ENCODE data around the gene SPTLC2. TPM values are rescaled to one million over a fixed set of nuclear protein-coding genes. Genes with fewer than 3 reads are reported as not detected.

Gene SPTLC2
- total RNA-seq, 3 donors from 2014 or later (not counting 1 experiment from before 2014, with no cell fraction given) = 35.2 to 58.6 (median 50.4) TPM

DNA sequence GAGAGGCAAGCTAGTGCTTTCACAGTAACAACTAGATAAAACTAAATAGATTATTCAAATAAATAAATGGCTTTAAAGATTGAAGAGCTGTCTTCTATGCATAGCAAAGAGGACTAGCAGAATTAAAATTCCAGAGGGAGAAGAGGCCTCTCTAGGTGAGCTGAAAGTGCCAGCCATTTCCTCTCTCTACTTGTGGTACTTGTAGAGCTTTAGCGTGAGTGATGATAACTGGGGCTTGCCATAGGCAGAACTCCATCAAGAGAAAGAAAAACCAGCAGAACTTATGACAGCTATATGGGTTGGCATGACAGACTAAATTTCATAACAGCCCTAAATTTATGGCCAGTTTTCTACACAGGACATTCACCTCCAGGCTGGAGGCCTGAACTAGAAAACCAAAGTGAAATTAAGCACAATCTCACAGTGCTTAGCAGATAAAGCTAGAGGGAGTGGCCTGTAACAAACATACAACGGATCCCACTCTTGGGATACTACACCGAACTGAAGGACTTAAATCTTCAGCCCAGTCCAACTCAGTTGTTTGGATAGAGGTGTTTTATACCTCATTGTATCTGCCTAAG, 11.0 kb downstream of the SPTLC2 start:
- no peak for DNase-seq
- Mint-ChIP-seq H3K4me1 (peaks cover 58 to 72% of the 10 kb centered on the region in 2 donors), H3K27ac (peak overlapping the region; percentile 77 to 80)

DNA sequence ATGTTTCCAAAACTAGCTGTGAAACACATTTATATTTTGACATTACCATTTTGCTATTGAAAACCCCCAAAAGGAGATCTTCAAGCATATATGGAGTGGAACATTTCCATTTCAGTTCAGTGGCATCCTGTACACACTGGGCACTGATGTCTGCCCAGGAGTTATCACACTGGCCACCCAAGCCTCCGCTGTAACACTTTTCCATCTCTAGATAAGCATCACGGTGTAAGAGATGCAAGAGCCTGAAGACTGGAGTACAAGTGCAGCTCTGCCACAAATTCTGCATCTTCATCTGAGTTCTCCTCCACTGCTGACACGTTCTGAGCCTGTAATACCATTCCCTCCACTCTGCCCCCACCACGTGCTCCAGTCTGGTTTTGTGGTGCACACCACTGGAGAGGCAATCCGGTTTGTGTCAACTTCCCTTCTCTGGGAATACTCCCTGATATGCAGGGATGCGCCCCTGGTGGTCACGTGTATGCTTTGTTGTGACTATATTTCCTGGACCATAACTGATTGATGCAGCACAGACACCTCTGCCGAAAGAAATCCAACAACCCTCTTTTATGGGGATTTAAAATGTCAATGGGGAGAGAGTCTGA, 12.7 kb downstream of the SPTLC2 start:
- no peak for DNase-seq
- Mint-ChIP-seq H3K27ac (peak overlapping the region; percentile 8 to 76), H3K36me3 (no peaks in the 10 kb centered on the region), H3K4me1 (peaks cover 75 to 82% of the 10 kb centered on the region in 2 donors), H3K4me3 (no peak overlapping the region), H3K27me3 (ENCODE audit: low read depth in 2 of 2) (no peaks in the 10 kb centered on the region), H3K9me3 (no peaks in the 10 kb centered on the region)
- H3K4me1 ChIP-seq (ENCODE audit: control insufficient read depth, insufficient read depth, low read length) = peaks cover 36% of the 10 kb centered on the region
- intact Hi-C loops (cut with micrococcal nuclease) = no loop called here
- TF ChIP-seq, protein P1, sequence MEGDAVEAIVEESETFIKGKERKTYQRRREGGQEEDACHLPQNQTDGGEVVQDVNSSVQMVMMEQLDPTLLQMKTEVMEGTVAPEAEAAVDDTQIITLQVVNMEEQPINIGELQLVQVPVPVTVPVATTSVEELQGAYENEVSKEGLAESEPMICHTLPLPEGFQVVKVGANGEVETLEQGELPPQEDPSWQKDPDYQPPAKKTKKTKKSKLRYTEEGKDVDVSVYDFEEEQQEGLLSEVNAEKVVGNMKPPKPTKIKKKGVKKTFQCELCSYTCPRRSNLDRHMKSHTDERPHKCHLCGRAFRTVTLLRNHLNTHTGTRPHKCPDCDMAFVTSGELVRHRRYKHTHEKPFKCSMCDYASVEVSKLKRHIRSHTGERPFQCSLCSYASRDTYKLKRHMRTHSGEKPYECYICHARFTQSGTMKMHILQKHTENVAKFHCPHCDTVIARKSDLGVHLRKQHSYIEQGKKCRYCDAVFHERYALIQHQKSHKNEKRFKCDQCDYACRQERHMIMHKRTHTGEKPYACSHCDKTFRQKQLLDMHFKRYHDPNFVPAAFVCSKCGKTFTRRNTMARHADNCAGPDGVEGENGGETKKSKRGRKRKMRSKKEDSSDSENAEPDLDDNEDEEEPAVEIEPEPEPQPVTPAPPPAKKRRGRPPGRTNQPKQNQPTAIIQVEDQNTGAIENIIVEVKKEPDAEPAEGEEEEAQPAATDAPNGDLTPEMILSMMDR (IDR thresholded peaks at IDR 0.05) = no peak
- H3K27ac ChIP-seq (ENCODE audit: low read length) = no peak overlapping the region
- H3K4me3 ChIP-seq (ENCODE audit: low read length) = no peak overlapping the region
- WGBS (ENCODE audit: insufficient coverage) = 27% methylated on average over 6 of the region's 8 CpGs
- H3K9me3 ChIP-seq (ENCODE audit: control insufficient read depth, insufficient read depth, low read length) = no peaks in the 10 kb centered on the region
- no peaks in the 10 kb centered on the region for H3K36me3 ChIP-seq (ENCODE audit: control insufficient read depth, insufficient read depth, low read length)
- ATAC-seq = peak in 1 of 3 donors; percentile 5
- no peaks in the 10 kb centered on the region for H3K27me3 ChIP-seq (ENCODE audit: control insufficient read depth, insufficient read depth, low read length)

More for the DNA sequence above, 11.0 kb downstream of the SPTLC2 start:
- Histone ChIP-seq H3K27ac (ENCODE audit: low read length) (peak overlapping the region; percentile 16), H3K27me3 (ENCODE audit: control insufficient read depth, insufficient read depth, low read length) (no peaks in the 10 kb centered on the region), H3K36me3 (ENCODE audit: control insufficient read depth, insufficient read depth, low read length) (no peaks in the 10 kb centered on the region), H3K4me1 (ENCODE audit: control insufficient read depth, insufficient read depth, low read length) (peaks cover 43% of the 10 kb centered on the region), H3K4me3 (ENCODE audit: low read length) (no peak overlapping the region), H3K9me3 (ENCODE audit: control insufficient read depth, insufficient read depth, low read length) (no peaks in the 10 kb centered on the region)
- H3K36me3 Mint-ChIP-seq = no peaks in the 10 kb centered on the region
- H3K9me3 Mint-ChIP-seq = no peaks in the 10 kb centered on the region
- no peak overlapping the region for H3K4me3 Mint-ChIP-seq
- WGBS (ENCODE audit: insufficient coverage) = 53% methylated on average over 3 of the region's 3 CpGs
- TF ChIP-seq, protein P1 (IDR thresholded peaks at IDR 0.05) = no peak
- intact Hi-C loops (cut with micrococcal nuclease) = no loop called here
- H3K27me3 Mint-ChIP-seq (ENCODE audit: low read depth in 2 of 2) = no peaks in the 10 kb centered on the region
- peak; percentile 24 to 29 (median 26) for ATAC-seq

DNA sequence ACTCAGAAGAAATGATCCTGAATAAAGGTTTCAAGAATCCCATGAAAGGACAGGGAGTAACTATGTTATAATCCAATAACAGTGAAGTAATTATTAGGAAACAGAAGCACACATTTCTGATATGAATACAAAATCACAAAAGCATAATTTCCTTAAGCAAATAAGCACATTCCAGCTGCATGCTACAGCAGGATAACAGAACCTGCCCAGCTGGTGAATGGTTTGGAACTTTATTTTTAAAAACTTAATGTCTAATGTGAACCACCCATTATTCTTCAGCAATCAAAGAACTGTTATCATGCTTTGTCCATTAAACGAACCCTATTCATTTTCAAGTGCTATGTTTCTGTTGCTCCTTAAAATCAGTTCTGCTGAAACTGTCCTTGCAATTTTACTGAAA, 13.4 kb downstream of the SPTLC2 start:
- H3K4me3 ChIP-seq (ENCODE audit: low read length) = no peak overlapping the region
- no peak overlapping the region for H3K27ac ChIP-seq (ENCODE audit: low read length)
- intact Hi-C loops (cut with micrococcal nuclease) = no loop called here
- no peaks in the 10 kb centered on the region for H3K9me3 Mint-ChIP-seq
- DNase-seq (no peak), ATAC-seq (no peak)
- TF ChIP-seq, protein P1 (IDR thresholded peaks at IDR 0.05) = no peak
- no peaks in the 10 kb centered on the region for H3K36me3 Mint-ChIP-seq
- H3K27me3 Mint-ChIP-seq (ENCODE audit: low read depth in 2 of 2) = no peaks in the 10 kb centered on the region
- peaks cover 37% of the 10 kb centered on the region for H3K4me1 ChIP-seq (ENCODE audit: control insufficient read depth, insufficient read depth, low read length)
- peak overlapping the region; percentile 8 to 76 for H3K27ac Mint-ChIP-seq
- 71% methylated on average over 1 of the region's 1 CpG for WGBS (ENCODE audit: insufficient coverage)
- no peaks in the 10 kb centered on the region for H3K27me3 ChIP-seq (ENCODE audit: control insufficient read depth, insufficient read depth, low read length)
- peaks cover 72 to 79% of the 10 kb centered on the region in 2 donors for H3K4me1 Mint-ChIP-seq
- H3K4me3 Mint-ChIP-seq = no peak overlapping the region
- H3K9me3 ChIP-seq (ENCODE audit: control insufficient read depth, insufficient read depth, low read length) = no peaks in the 10 kb centered on the region
- no peaks in the 10 kb centered on the region for H3K36me3 ChIP-seq (ENCODE audit: control insufficient read depth, insufficient read depth, low read length)
